HG03060 (cell line): ENCODE measurements around the gene ADAMTS13.

Experiments
- ATAC-seq: cut with Tn5 transposase; IDR thresholded peaks from one replicate; pipeline ENCODE4 v1.9.1; 2021; ENCODE audit warnings: low read depth, moderate number of reproducible peaks; ENCODE audit not compliant: unreplicated experiment

ADAMTS13 gene

DNA sequence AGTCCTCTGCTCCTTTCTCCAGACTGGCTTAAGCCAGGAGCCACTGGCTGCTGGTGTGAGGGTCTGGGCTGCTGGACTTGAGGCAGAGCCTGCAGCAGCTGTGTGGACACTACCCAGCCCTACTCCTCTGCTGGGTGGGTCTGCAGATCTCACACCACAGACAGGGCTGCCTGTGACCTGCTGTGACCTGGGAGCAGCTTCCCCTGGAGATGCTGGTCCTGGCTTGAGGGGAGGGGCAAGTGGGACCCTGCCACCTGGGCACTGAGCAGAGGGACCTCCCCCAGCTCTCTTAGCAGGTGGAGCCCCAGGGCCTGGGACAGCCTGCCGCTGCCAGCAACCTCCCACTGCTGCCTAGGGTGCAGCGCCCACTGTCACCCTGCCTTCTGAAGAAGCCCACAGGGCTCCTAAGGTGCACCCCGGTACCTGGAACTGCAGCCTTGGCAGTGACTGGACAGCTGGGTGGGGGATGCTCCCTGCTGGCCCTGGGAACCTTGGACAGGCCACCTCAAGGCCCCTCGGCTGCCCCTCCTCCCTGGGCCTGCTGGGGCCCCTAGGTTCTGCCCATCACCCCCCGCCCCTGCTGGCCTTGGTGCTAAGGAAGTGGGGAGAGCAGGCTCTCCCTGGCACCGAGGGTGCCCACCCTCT lies 46.7 kb downstream of the ADAMTS13 start:
- ATAC-seq, result no peak

DNA sequence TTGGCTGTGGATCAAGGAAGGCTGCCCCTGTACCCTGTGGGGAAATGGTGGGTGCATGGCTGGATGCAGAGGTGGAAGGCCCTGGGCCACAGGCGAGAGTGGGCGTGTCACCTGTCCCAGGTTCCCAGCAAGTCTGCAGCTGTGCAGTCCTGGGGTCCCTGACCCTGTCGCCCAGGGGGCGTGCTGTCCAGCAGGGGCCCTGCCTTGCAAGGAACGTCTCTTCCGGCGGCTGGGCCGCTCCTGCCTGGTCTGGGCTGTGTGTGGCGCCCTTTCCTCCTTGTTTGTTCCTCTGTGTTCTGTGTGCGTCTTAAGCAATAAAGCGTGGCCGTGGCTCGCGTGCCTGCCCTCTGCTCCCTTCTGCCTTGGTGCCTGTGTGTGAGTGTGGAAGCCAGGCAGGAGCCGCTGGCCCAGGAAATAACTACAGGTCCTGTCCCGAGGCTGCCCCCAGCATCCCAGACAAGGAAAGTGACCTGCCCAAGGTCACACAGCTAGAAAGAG lies 48.3 kb downstream of the ADAMTS13 start:
- ATAC-seq, result no peak

DNA sequence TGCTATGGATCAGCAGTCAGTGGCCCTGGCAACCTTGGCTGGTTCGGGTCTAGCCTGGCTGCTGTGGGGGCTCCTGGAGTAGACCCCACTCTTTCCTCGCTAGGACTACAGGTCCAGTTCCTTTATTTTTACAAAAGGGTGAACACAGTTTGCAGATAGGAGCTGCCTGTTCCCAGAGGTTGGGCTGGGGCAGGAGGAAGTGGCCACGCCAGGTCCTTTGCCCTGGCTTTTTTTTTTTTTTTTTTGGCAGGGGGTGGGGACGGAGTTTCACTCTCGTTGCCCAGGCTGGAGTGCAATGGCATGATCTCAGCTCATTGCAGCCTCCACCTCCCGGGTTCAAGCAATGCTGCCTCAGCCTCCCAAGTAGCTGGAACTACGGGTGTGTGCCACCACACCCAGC lies 48.8 kb downstream of the ADAMTS13 start:
- ATAC-seq, result no peak

DNA sequence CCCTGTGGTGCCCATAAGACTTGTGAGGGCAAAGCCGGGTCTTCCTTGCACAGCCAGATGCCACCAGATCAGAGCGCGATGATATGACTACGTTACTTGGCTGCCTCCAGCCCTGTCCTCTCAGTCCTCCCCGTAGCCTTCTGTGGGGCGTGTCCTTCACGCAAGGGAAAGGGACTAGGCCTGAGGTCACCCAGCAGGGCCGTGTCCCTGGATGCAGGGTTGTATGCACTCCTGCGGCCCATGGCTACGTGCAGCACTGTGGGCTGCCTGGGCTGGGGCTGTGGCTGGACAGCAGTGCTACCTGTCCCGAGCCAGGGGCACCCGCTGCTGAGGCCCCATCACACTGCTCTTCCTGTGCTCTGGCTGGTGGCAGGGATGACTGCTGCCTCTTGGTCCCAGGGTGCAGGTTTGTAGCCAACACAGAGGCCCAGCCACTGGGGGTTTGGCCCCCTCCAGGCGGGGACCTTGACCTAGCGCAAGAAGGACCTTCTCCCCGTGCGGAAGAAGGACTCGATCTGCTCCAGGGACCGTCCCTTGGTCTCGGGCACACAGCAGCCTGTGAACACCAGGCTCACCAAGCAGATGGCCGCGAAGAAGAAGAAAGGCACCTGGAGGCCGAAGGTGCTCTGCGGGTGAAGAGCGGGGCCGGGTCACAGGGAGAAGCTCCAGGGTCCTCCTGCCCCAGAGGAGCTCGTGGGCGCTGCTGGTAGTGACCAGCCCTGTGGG lies 49.5 kb downstream of the ADAMTS13 start:
- ATAC-seq, result no peak

DNA sequence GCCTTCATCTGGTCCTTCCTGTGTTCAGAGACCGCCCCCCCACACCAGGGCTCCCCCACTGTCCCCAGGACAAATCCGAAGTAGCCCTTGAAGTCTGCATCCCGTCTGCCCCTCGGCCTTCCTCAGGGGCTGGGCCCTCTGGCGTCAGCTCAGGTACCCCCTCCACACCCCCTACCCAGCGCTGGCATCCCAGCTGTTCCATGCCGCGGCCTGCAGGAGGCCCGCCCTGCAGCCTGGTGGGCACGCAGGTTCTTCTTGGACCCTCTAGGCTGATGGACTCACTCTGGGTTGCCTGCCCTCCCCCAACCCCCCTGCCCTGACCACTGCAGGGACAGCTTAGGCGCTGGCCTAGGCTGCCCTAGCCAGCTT lies 50.1 kb downstream of the ADAMTS13 start:
- ATAC-seq, result no peak

DNA sequence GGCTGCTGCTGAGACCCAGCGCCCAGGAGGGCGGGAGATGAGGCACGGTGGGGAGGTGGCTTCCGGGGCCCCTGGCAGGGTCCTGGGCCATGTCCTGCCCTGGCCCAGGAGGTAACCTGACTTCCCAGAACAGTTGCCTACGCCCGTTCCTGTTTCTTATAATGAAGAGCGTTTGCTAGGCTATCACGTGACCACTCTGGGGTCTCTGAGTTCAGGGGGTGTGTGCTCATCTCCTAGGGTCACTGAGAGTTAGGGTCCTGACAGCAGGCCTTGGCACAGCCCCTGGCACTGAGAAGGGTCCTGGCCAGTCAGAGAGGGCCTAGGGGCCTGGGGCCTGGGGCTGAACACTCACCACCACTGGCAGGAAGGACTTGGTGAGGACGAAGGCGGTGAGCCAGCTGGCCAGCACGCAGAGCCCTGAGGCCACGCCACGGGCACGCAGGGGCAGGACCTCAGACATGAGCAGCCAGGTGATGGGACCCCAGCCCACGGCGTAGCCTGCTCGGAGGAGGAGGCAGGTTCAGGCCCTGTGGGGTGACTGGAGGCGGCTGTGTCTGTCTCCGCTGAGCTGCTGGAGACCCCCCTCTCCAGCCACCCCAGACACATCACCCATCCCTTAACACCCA lies 50.7 kb downstream of the ADAMTS13 start:
- ATAC-seq, result no peak

DNA sequence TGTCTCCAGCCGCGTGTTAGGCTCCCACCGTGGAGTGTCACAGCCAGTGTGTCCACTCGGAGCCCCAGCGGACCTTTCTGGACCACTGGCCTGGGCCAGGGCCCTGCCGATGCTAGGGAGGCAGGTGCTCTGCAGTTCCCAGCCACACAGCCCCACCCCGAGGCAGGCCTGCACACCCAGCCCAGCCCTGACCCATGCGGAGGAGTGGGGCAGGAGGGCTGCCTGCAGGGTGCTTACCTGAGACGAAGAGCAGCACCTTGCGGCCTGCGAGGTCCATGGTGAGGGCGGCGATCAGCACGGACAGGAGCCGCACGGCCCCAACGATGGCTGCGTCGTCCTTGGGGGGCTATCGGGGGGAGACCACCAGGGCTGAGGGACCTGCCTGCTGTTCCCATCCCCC lies 51.6 kb downstream of the ADAMTS13 start:
- ATAC-seq, result no peak

DNA sequence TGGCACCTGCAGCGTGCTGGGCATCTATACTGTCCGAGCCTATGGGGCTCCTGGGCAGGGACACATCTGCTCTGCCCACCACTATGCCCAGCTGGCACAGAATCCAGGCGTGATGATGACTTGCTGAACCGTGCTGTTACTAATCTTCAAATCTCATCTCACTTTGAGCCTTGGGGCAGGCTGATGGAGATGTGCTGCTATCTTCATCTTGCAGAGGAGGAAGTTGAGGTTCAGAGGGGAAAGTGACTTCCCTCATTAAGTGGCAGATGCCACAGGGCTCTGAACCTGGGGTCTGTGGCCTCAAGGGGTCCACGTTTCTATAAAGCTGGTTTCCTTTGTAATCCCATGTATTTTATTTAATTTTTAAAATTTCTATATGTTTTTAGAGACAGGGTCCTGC lies 52.0 kb downstream of the ADAMTS13 start:
- ATAC-seq, result no peak

DNA sequence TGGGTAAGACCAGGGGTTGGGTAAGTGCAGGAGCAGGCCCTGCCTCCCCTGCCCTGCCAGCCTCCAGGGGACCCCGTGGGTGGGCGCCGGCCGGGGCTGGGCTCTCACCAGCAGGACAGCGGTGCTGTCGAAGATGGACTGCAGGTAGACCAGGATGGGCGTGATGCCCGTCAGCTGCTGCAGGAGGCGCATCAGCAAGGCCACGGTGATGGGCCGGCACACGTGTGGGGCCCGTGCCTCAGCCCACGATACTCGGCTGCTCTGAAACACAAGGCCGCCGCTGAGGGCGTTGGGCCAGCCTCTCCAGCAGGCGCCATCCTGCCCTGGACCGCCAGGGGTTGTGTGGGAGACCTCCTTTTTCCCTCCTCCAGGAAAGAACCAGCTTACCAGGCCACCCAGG lies 52.7 kb downstream of the ADAMTS13 start:
- no peak for ATAC-seq

DNA sequence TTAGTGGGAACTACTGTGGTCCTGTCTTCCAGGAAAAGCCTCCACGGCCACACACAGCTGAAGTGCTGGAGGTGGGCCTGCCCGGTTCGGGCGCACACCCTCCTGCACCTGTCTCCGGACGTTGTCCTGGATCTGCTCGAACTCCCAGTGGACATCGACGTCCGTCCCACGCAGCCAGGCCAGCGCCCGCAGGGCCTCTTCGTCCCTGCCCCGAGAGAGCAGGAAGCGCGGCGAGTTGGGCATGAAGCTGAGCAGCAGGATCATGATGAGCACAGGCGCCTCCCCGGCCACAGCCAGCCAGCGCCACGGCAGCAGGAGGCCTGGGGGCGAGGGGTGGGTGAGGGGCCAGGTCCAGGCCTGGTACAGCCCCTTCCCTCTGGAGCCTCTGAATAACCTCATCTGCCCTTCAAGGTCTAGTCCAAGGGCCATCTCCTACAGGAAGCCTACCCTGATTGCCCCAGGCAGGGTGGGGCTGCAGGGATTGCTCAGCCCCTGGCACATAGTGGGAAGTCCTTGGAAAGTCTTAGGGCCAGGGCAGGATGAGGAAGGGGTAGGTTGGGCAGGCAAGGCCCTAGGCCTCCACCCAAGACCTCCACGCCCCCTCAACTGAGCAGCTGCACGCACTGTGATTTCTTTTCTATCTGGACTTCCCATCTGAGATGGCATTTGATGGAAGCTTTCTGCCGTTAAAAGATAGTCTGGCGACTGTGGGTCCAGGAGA lies 53.3 kb downstream of the ADAMTS13 start:
- ATAC-seq, result no peak

DNA sequence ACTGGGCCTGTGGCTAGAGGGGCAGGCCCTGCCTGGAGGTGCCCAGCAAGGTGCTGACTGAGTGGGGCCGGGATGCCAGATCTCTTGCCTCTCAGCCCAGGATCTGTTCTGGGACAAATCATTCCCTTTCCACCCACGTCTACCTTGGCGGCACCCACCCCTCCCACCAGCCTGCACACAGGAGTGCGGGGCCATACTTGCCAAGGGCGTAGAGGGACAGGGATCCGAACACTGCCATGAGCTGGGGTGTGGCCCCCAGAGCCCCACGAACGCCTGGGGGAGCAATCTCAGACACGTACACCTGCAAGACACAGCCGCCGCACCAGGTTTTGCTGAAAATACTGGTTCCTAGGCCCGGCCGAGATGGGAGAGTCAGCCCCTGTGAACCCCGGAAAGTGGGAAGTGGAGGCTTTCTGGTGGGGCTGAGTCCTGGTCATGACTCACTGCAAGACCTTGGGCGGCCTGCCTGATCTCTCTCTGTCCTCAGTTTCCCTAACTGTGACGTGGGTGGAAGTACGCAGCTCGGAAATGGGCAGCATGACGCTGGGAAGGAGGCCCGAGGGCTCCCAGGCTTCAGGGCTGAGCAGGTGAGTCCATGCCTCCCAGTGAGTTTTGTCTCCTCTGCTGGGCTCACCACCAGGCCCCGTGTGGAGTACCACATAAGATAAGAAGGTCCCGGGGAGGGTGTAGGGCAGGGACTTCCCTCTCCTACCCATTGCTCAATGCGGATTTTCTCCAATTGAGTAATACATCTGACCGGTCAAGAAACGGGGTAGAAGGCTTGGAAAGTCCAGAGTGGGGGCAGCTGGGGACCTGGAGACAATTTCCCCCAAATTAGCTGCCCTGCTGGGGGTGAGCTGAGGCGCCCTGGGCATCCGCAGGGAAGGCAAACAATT lies 54.1 kb downstream of the ADAMTS13 start:
- no peak for ATAC-seq

DNA sequence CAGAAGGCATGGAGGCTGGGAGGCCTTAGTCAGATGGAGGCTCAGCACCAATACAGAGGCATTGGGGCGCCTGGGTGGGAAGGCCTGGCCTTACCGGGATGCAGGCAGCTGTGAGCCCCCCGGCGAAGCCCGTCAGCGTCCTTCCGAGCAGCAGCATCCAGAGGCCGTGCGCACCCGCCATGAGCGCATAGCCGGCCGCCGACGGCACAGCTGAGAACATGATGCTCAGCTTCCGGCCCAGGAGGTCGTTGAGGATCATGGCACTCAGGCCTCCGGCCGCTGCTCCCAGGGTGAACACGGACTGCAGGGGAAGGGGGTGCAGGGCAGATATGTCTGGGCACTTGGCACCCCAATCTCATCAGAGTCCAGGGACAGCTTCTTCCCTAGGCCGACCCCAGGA lies 54.8 kb downstream of the ADAMTS13 start:
- no peak for ATAC-seq

DNA sequence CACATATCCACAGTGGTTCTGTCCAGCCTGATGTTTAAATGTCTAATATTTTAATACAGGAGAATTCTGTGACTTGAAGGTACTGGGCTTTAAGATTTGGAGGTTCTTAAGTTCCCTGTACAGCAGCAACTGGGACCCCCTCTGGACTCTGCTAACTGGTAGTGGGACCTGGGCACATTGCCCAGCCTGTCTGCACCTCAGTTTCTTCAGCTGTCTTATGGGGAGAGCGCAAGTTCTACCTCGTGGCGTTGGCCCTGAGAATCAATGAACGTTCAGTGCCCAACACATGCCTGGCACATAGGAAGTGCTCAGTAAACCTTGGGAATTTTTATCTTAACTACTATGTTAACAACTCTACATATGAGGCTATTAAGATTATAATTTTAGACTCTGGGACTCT lies 55.3 kb downstream of the ADAMTS13 start:
- ATAC-seq, result no peak

DNA sequence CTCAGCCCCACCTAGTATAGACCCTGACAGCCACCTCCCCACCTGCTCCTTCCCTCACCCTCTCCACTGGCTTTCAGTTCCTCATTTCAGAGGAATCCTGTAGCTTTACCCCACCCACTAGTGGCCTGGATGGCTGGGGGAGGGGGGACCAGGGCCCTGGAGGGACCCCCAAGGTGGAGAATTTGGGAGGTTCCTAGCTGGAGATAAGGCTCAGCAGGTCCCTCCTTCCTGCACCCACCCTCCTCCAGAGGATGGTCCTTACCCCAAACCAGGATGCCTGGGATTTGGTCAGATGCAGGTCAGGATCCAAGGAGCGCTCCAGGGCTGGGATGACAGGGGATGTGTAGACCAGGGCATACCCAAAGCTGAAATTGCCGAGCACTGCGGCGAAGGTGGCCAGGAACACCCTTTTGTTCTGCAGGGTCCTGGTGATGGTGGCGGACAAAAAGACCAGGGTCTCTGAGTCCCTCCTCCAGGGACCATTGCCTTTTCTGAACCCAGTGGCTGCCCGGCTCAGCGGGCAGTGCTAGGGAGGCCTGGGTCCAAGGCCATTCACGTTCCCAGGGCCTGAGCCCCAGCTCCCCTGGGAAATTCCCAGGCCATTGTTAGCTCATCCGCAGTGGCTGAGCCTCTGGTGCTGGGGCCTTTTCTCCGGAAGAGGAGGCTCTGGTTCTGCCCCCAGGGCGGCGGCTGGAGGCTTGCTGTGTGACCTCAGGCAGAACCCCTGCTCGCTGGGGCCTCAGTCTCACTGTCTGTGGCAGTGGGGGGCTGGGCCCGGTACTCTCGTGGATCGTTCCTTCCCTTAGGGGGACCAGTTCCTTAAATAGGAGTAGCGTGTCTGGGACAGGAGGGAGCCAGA lies 56.1 kb downstream of the ADAMTS13 start:
- ATAC-seq, result peak; percentile 16

DNA sequence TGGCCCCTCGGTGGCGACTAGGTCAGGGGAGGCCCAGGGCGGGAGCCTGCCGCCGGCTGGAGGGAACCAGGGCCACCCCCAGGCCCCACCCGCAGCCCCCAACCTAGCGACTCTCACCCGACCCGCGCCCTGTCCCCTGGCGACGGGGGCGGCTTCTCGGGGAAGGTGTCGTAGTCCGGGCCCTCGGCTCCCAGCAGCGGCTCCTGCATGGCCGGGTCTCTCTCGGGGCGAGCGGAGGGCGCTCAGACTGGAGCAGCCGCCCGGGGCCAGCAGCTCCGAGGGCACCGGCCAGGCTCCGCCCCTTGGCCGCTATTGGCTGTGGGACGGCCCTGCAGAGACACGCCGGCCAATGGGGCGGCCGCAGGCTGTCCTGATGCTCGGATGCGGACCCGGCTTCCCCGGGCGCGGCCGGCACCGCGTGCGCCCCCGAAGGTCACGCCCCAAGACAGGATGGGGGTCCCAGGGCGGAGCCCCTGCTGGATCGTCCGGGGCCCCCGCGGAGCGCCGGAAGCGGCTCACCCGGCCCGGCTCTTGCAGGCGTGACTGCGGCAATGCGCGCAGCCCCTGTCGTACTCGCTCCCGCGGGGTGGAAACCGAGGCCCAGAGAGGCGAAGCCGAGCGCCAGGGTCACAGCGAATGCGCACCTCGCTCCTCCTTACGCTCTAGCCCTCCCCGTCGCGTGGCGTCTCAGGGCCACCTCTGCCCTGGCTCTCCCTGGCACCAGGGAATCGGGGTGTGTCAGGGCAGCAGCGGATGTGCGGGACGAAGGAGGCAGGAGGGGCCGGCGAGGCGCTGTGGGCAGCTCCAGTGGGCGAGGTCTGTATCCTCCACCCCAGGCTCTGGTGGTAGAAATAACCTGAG lies 56.9 kb downstream of the ADAMTS13 start, which contains the start of gene SLC2A6:
SLC2A6 (minus strand) TSS at position 249 of the 861 bp plus-strand sequence; CDS start at position 209, 40 bp downstream.
- ATAC-seq, result peak; percentile 48

DNA sequence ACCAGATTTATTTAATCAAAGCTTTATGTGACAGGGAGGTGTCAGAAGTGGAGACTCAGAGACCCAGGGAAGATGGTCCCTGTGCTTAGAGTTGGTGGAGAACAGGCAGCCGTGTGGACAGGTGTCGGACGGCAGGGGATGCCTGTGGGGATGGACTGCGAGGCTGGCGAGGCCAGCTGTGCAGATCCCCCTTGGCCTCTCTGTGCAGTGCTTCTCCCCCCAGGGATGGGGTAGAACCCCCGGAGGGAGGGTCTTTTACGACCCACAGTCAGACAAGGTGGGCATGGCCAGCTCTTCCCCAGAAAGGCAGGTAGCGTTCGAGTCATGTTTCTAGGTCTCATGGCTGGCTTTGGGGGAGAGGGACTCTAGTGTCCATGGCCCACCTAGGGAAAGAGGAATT lies 61.4 kb downstream of the ADAMTS13 start:
- ATAC-seq, result no peak

DNA sequence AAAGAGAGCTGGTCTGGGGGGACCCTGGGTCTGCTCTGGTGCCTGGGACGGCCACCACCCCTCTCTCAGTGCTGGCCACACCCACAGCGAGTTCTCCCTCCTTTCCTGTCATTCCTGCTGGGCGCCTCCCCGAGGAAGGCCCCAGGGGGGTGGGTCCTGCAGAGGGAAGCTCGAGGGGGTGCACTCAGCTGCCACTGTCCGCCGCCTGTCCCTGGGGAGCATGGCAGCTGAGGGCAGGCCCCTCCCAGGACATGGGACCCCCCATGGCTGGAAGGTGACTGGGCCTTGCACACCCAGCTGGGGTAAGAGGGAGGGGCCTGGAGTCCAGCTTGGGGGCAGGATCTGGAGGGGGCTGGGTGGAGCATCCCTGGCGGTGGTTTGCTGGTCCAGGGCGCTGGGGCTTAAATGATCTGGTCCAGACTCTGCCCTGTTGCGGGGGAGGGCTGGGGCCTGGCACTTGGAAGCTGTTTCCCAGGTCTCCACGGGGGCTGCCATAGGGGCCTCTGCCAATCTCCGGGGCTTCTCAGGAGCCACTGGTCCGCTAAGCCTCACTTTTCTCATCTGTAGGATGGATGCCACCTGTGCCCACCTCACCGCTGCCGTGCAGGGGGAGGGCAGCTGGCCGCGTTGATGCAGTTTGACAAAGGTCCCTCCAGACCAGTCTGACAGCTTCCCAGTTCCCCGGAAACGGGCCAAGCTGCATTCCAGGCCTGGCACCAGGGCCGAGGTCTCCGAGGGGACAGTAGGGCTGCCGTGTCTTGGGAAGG lies 62.7 kb downstream of the ADAMTS13 start:
- ATAC-seq, result no peak
